Measurements from ENCODE around the gene BARHL2. TPM values are rescaled to one million over a fixed set of nuclear protein-coding genes. Genes with fewer than 3 reads are reported as not detected.

BARHL2 gene
- total RNA-seq, 1 experiment from 2014 or later: not detected

DNA sequence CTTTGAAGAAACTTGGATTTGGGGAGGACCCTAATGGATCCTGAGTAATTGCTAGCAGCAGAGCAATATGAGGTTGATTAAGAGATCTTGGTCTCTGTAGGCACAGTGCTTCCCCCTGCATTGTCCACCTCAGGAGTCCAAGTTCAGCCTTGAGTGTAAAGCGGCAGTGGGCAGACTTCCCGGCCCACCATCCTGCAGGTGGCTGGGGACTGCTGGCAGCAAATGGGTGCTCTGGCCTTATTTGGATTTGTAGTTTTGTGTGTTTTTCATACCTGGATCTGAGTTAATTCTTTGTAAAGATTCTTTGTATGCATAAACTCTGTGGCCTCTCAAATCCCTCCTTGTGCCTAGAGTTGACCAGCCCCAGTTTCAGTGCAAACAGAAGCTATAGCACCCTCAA is 7.6 kb downstream of the BARHL2 start:
- peaks cover 27% of the 10 kb centered on the region for H3K27me3 ChIP-seq (ENCODE audit: control insufficient read depth, insufficient read depth, low read length)
- ChIA-PET CTCF (no interaction called here), POLR2A (no interaction called here)
- no peak overlapping the region for H3K27ac ChIP-seq (ENCODE audit: low read length)
- intact Hi-C loops (cut with micrococcal nuclease; ENCODE audit: unreplicated experiment) (loop anchor here (10.0 kb wide), 1 partner anchor 595 kb away; no protein-coding TSS in a partner anchor), in situ Hi-C loops (cut with HindIII; ENCODE audit: low pct_unique_long_range_greater_than_20kb, low sequenced_read_pairs) (no loop called here)
- H3K4me3 ChIP-seq (ENCODE audit: low read depth in 2 of 2, low read length in 2 of 2): no peak overlapping the region
- DNase-seq (ENCODE audit: low read depth, low spot score): no peak
- H3K36me3 ChIP-seq (ENCODE audit: control insufficient read depth, insufficient read depth, low read length): no peaks in the 10 kb centered on the region
- no peaks in the 10 kb centered on the region for H3K9me3 ChIP-seq (ENCODE audit: control insufficient read depth, insufficient read depth, low read depth, low read length)
- TF ChIP-seq POLR2AphosphoS5 (IDR thresholded peaks at IDR 0.05; ENCODE audit: low read depth, low read length) (no peak), SIN3A (IDR thresholded peaks at IDR 0.05; ENCODE audit: borderline replicate concordance, insufficient read depth, low read depth, low read length) (no peak)
- TF ChIP-seq, protein P1, sequence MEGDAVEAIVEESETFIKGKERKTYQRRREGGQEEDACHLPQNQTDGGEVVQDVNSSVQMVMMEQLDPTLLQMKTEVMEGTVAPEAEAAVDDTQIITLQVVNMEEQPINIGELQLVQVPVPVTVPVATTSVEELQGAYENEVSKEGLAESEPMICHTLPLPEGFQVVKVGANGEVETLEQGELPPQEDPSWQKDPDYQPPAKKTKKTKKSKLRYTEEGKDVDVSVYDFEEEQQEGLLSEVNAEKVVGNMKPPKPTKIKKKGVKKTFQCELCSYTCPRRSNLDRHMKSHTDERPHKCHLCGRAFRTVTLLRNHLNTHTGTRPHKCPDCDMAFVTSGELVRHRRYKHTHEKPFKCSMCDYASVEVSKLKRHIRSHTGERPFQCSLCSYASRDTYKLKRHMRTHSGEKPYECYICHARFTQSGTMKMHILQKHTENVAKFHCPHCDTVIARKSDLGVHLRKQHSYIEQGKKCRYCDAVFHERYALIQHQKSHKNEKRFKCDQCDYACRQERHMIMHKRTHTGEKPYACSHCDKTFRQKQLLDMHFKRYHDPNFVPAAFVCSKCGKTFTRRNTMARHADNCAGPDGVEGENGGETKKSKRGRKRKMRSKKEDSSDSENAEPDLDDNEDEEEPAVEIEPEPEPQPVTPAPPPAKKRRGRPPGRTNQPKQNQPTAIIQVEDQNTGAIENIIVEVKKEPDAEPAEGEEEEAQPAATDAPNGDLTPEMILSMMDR (IDR thresholded peaks at IDR 0.05): no peak
- no peaks in the 10 kb centered on the region for H3K4me1 ChIP-seq (ENCODE audit: control insufficient read depth, insufficient read depth, low read length)
- BruUV-seq (replicated peaks): no TSS peak
- ATAC-seq: no peak

DNA sequence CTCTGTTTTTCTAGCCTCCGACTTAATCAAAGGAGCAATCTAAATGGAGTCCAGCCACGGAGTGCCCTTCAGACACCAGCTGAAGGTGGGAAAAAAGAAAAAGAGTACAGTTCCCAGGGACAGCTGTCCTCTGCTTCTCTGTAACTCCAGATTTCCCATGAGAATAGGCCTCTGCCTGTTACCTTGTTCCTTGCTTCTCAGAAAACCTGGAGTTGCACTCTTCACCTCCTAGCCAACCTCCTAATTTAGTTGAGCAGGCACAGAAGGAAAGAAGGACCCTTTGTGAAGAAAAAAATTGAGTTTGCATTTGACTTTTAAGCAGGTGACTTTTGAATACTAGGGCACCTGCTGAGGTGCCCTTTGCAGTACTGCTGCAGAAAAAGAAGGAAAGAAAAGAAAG is 8.3 kb downstream of the BARHL2 start:
- BruUV-seq (replicated peaks): no TSS peak
- Histone ChIP-seq H3K27ac (ENCODE audit: low read length) (no peak overlapping the region), H3K4me3 (ENCODE audit: low read depth in 2 of 2, low read length in 2 of 2) (no peak overlapping the region), H3K9me3 (ENCODE audit: control insufficient read depth, insufficient read depth, low read depth, low read length) (no peaks in the 10 kb centered on the region), H3K36me3 (ENCODE audit: control insufficient read depth, insufficient read depth, low read length) (no peaks in the 10 kb centered on the region), H3K4me1 (ENCODE audit: control insufficient read depth, insufficient read depth, low read length) (no peaks in the 10 kb centered on the region), H3K27me3 (ENCODE audit: control insufficient read depth, insufficient read depth, low read length) (peaks cover 27% of the 10 kb centered on the region)
- DNase-seq (ENCODE audit: low read depth, low spot score) (no peak), ATAC-seq (no peak)
- intact Hi-C loops (cut with micrococcal nuclease; ENCODE audit: unreplicated experiment) (loop anchor here (10.0 kb wide), 1 partner anchor 594 kb away; no protein-coding TSS in a partner anchor), in situ Hi-C loops (cut with HindIII; ENCODE audit: low pct_unique_long_range_greater_than_20kb, low sequenced_read_pairs) (no loop called here)
- ChIA-PET POLR2A (no interaction called here), CTCF (no interaction called here)
- TF ChIP-seq TCF7L2 (IDR thresholded peaks at IDR 0.05; ENCODE audit: low read depth, low read length): no peak
- TF ChIP-seq, protein P2, sequence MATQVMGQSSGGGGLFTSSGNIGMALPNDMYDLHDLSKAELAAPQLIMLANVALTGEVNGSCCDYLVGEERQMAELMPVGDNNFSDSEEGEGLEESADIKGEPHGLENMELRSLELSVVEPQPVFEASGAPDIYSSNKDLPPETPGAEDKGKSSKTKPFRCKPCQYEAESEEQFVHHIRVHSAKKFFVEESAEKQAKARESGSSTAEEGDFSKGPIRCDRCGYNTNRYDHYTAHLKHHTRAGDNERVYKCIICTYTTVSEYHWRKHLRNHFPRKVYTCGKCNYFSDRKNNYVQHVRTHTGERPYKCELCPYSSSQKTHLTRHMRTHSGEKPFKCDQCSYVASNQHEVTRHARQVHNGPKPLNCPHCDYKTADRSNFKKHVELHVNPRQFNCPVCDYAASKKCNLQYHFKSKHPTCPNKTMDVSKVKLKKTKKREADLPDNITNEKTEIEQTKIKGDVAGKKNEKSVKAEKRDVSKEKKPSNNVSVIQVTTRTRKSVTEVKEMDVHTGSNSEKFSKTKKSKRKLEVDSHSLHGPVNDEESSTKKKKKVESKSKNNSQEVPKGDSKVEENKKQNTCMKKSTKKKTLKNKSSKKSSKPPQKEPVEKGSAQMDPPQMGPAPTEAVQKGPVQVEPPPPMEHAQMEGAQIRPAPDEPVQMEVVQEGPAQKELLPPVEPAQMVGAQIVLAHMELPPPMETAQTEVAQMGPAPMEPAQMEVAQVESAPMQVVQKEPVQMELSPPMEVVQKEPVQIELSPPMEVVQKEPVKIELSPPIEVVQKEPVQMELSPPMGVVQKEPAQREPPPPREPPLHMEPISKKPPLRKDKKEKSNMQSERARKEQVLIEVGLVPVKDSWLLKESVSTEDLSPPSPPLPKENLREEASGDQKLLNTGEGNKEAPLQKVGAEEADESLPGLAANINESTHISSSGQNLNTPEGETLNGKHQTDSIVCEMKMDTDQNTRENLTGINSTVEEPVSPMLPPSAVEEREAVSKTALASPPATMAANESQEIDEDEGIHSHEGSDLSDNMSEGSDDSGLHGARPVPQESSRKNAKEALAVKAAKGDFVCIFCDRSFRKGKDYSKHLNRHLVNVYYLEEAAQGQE (IDR thresholded peaks at IDR 0.05; ENCODE audit: insufficient read depth in 1 of 2, low read depth in 2 of 2, low read length in 1 of 2): no peak
- TF ChIP-seq POLR2AphosphoS5 (IDR thresholded peaks at IDR 0.05; ENCODE audit: low read depth, low read length): no peak
- TF ChIP-seq, protein P1 (IDR thresholded peaks at IDR 0.05): no peak
- TF ChIP-seq SIN3A (IDR thresholded peaks at IDR 0.05; ENCODE audit: borderline replicate concordance, insufficient read depth, low read depth, low read length): no peak
